NB4 (cell line): ENCODE measurements around the gene MUC16.

Experiments used
- DNase-seq: peaks from one replicate; pipeline ENCODE4 v3.0.0; 2010; ENCODE audit warnings: low read depth
- H3K4me3 ChIP-seq: one replicate; pipeline ENCODE4 v1.5.1; 2011; ENCODE audit warnings: mild to moderate bottlenecking, low read depth, low read length, moderate library complexity
- MYC ChIP-seq: IDR thresholded peaks from 2 replicates; pipeline ENCODE4 v1.6.1; 2011; ENCODE audit warnings: low read depth, low read length
- POLR2A ChIP-seq: IDR thresholded peaks from 2 replicates; pipeline ENCODE4 v1.6.1; 2011; ENCODE audit warnings: mild to moderate bottlenecking; ENCODE audit not compliant: insufficient read length; ENCODE audit errors: extremely low read depth
- TF ChIP-seq, protein P1 (sequence below): IDR thresholded peaks from one replicate; pipeline ENCODE4 v1.5.1; 2012; ENCODE audit warnings: low read depth, low read length
- TF ChIP-seq, protein P2 (sequence below): IDR thresholded peaks from 2 replicates; pipeline ENCODE4 v1.6.1; 2011; ENCODE audit warnings: low read depth, low read length

Gene MUC16

DNA sequence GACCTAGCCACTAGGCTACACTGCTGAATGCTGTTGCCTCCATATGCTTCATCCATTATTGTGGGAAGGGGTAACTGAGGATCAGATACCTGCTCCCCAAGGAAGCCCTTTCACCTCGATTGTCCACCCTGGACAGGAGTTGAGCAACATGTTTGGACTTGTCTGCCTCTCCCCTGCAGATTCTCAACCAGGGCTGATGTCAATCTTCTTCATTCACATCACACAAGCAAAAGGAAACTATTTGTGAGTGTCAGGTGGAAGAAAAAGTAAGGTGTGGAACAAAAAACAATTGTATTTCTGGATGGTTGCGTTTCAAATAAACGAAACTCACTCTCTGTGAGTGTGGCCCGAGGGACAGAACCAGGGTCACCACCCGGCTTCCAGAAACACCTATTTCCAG lies 29.5 kb upstream of the MUC16 start:
- no peak overlapping the region for H3K4me3 ChIP-seq
- no peak for DNase-seq
- TF ChIP-seq, protein P1, sequence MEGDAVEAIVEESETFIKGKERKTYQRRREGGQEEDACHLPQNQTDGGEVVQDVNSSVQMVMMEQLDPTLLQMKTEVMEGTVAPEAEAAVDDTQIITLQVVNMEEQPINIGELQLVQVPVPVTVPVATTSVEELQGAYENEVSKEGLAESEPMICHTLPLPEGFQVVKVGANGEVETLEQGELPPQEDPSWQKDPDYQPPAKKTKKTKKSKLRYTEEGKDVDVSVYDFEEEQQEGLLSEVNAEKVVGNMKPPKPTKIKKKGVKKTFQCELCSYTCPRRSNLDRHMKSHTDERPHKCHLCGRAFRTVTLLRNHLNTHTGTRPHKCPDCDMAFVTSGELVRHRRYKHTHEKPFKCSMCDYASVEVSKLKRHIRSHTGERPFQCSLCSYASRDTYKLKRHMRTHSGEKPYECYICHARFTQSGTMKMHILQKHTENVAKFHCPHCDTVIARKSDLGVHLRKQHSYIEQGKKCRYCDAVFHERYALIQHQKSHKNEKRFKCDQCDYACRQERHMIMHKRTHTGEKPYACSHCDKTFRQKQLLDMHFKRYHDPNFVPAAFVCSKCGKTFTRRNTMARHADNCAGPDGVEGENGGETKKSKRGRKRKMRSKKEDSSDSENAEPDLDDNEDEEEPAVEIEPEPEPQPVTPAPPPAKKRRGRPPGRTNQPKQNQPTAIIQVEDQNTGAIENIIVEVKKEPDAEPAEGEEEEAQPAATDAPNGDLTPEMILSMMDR, result no peak
- TF ChIP-seq POLR2A (no peak), MYC (no peak)
- TF ChIP-seq, protein P2, sequence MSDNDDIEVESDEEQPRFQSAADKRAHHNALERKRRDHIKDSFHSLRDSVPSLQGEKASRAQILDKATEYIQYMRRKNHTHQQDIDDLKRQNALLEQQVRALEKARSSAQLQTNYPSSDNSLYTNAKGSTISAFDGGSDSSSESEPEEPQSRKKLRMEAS, result no peak

DNA sequence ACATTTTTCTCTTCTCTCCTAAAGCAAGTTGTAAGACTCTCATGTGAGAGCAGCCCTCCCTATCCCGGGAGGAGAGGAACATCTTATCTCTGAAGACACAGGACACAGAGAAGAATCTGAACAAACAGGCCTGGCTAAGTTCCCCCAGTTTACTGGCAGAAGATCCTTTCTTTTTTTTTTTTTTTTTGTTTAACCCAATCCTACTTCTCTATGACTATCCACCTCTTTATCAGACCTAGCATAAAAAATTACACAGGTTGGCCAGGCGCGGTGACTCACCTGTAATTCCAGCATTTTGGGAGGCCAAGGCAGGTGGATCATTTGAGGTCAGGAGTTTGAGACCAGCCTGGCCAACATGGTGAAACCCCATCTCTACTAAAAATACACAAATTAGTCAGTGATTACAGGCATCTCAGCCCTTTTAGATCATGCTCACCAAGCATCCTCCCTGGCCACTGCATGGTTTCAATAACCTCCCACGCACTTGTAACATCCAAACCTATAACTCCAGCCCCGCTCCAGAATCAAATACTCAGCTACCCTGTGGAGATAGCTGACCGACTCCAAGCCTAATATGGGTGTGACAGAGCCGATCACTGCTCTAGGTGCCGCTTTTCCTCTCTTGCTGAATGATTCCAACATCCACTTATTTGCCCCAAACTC lies 27.3 kb upstream of the MUC16 start:
- DNase-seq, result no peak
- TF ChIP-seq, protein P2, result no peak
- no peak for TF ChIP-seq MYC
- TF ChIP-seq POLR2A, result no peak
- TF ChIP-seq, protein P1, result no peak
- H3K4me3 ChIP-seq, result no peak overlapping the region

DNA sequence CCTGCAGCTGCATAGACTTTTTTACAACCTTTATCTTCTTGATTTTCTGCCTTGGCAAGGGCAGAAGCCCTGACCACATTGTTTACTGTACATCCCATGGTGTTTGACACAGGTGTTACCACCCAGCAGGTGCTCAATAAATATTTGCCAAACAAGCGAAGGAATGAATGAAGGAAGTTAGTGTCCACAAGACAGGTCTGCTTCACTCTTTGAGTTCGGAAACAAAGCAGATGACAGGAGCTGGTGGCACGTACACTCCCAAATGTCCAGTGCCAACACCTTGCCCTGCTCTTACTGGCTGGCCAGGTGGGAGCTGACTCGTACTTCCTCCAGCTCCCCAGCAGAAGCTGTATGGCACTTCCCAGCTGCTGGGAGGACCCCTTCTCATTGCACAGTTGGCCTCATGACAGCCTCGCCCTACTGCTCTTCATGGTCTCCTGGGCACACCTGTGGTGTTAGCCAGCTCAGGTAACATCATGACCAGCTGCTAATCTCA lies 22.0 kb upstream of the MUC16 start:
- TF ChIP-seq, protein P2, result no peak
- no peak for TF ChIP-seq MYC
- TF ChIP-seq, protein P1, result no peak
- no peak for DNase-seq
- H3K4me3 ChIP-seq, result no peak overlapping the region

DNA sequence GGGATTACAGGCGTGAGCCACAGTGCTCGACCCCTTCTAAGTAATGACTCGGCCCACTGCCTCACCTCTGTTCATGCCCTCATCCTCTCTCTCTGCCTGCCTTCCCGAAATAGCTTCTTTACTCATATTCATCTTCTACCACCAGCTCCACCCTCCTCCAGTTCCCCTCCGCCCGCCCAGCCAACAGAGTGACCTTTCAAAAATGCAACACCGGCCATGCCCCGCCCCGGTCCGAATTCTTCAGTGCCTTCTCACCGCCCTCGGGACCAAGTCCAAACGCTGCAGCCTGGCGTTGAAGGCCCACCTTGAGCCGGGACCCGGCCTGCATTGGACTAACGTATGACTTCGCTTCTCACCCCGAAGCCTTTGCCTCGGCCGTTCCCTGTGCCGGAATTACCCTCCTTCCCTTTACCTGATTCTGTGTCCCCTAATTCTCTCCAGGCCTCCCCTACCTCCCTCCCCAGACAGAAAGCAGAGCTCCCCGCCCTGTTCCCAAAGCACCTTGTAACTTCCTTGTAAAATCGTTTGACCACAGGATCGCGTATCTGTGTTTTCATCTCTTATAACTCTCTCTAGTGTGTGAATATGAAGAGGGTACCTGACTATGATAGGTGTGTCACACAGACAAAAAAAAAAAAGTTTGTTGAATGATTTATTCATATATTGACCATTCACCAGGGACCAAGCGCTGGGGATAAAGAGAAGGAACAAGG lies 8.1 kb upstream of the MUC16 start:
- TF ChIP-seq, protein P1, result no peak
- TF ChIP-seq MYC (no peak), POLR2A (no peak)
- TF ChIP-seq, protein P2, result no peak
- DNase-seq, result no peak
- no peak overlapping the region for H3K4me3 ChIP-seq

DNA sequence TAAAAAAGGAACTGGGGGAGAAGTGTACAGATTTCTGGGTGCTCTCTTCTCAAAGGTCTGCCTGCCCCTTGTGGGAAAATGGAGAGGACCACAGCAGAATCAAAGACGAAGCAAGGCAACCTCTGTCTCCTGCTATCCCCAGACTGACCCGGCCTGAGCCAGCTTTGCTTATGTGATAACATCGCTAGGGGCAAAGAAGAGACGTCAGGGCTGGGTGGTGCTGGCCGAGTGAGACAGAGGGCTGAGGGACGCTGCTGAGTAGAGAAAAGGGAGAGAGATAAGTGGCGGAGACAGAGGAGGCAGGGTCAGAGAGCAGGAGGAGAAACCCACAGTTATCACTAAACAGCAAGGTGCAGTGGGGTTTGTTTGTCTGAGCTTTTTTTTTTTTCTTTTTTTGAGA lies 4.6 kb upstream of the MUC16 start:
- TF ChIP-seq, protein P2, result no peak
- no peak for TF ChIP-seq POLR2A
- TF ChIP-seq, protein P1, result no peak
- no peak for TF ChIP-seq MYC
- no peak for DNase-seq

More for the DNA sequence above, 4.6 kb upstream of the MUC16 start:
- H3K4me3 ChIP-seq, result no peak overlapping the region
